Sigmoid colon (tissue), 7 donors: Measurements from ENCODE around the gene LINGO1. TPM values are rescaled to one million over a fixed set of nuclear protein-coding genes. Genes with fewer than 3 reads are reported as not detected.

Source experiments
- DNase-seq: peaks from one replicate; pipeline ENCODE4 v3.0.0-alpha.2; 2019
- H3K27ac ChIP-seq, 4 donors: fragments of 200-600 bp; sonication (generic); one replicate each; pipeline ENCODE4 v1.5.1; 2016 to 2019; ENCODE audit warnings: mild to moderate bottlenecking in 1 of 4
- H3K27me3 ChIP-seq, 3 donors: fragments of 200-600 bp; sonication (generic); one replicate each; pipeline ENCODE4 v1.5.1; 2019; ENCODE audit warnings: mild to moderate bottlenecking in 1 of 3
- H3K36me3 ChIP-seq, 4 donors: fragments of 200-600 bp; sonication (generic); one replicate each; pipeline ENCODE4 v1.5.1; 2016 to 2019
- H3K4me1 ChIP-seq, 4 donors: fragments of 200-600 bp; sonication (generic); one replicate each; pipeline ENCODE4 v1.5.1; 2017 to 2019
- H3K4me3 ChIP-seq, 4 donors: fragments of 200-600 bp; sonication (generic); one replicate each; pipeline ENCODE4 v1.5.1; 2017 to 2019; ENCODE audit warnings: mild to moderate bottlenecking in 2 of 4, moderate library complexity in 1 of 4
- H3K9me3 ChIP-seq, 4 donors: fragments of 200-600 bp in 3 of 4; sonication (generic) in 3 of 4; one replicate each; pipeline versions ENCODE4 v1.5.1 to v1.6.1; 2013 to 2019
- CTCF ChIP-seq, 4 experiments: fragments of 450-650 bp in 3 of 4; fragments of 200-600 bp in 1 of 4; IDR thresholded peaks; one replicate each; pipeline ENCODE4 v1.5.1; 2016 to 2019; ENCODE audit warnings: antibody characterized with exemption in 4 of 4, mild to moderate bottlenecking in 3 of 4, moderate library complexity in 2 of 4
- EP300 ChIP-seq, 4 donors: sonication (generic); formaldehyde crosslinking; IDR thresholded peaks; one replicate each; pipeline ENCODE4 v1.6.1; 2017; ENCODE audit warnings: antibody characterized with exemption in 4 of 4
- POLR2A ChIP-seq, 2 donors: fragments of 450-650 bp; IDR thresholded peaks; one replicate each; pipeline ENCODE4 v1.6.1; 2016; ENCODE audit warnings: antibody characterized with exemption in 2 of 2, mild to moderate bottlenecking in 2 of 2, moderate library complexity in 2 of 2
- POLR2AphosphoS5 ChIP-seq, 4 donors: sonication (generic); formaldehyde crosslinking; IDR thresholded peaks; one replicate each; pipeline ENCODE4 v1.6.1; 2017; ENCODE audit warnings: antibody characterized with exemption in 4 of 4
- WGBS, 2 donors: extraction: QIAGEN DNeasy Blood & Tissue Kit; methylation state at CpG; one replicate each; pipeline ENCODE4 v1.1.7; 2013; 5-methylcytosine and 5-hydroxymethylcytosine counted together
- intact Hi-C: fragments of 100-400 bp; cut with DNase I; formaldehyde crosslinking; loops from one replicate; pipeline ENCODE4 v1.15.1; 2023
- polyA plus RNA-seq, 3 donors: library from polyadenylated mRNA; stranded (reverse); fragments of 200-250 nt; gene quantifications; one replicate each; pipeline ENCODE4 v1.2.3, GENCODE V29; 2013
- total RNA-seq, 4 donors: library from RNA; depleted of rRNA; stranded (reverse); fragments of >200 nt; gene quantifications; one replicate each; pipeline ENCODE4 v1.1.0, GENCODE V29; 2016
- donor health status: healthy with polysubstance abuse.
- donor health status: Bipolar disorder and iron deficiency.
- donor health status: healthy.

Gene LINGO1
- total and polyA plus RNA-seq, 7 donors = under 0.01 to 3.9 (median 0.68) TPM

DNA sequence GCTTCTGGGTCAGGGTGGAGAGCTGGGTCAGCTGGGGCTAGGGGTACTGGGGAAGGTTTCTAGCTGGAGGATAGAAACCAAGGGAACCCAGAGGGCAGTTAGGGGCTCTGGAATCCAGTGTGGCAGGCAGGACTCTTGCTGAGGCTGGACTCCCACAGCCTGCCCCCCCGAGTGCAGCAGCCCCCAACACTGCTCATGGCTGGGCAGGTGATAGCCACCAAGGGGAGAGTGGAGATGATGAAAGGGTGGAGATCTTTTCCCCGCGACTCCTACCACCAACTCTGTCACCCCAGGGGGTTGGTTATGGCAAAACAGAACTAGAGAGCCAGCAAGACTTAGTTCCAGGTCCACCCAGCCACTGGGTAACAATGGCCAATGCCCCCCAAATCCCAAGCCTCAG is 16.9 kb upstream of the LINGO1 start:
- intact Hi-C loops = no loop called here
- WGBS, 2 donors = 66 to 67% methylated on average over 3 of the region's 3 CpGs
- Histone ChIP-seq H3K36me3 (no peaks in the 10 kb centered on the region), H3K4me3 (no peak overlapping the region), H3K4me1 (no peaks in the 10 kb centered on the region), H3K9me3 (peaks cover 0 to 7% (median 0%) of the 10 kb centered on the region in 4 donors), H3K27ac (no peak overlapping the region), H3K27me3 (peaks cover 0 to 9% (median 0%) of the 10 kb centered on the region in 3 donors)
- TF ChIP-seq POLR2A (IDR thresholded peaks at IDR 0.05) (no peak), EP300 (IDR thresholded peaks at IDR 0.05) (no peak), POLR2AphosphoS5 (IDR thresholded peaks at IDR 0.05) (no peak), CTCF (IDR thresholded peaks at IDR 0.05) (no peak)
- no peak for DNase-seq

GRCh38 chr15:77649017-77649416 is 16.3 kb upstream of the LINGO1 start:
- intact Hi-C loops = no loop called here
- 19 to 75% methylated on average over 6 of the region's 6 CpGs for WGBS, 2 donors
- Histone ChIP-seq H3K27ac (no peak overlapping the region), H3K36me3 (no peaks in the 10 kb centered on the region), H3K4me3 (no peak overlapping the region), H3K9me3 (peaks cover 0 to 2% (median 0%) of the 10 kb centered on the region in 4 donors), H3K4me1 (no peaks in the 10 kb centered on the region), H3K27me3 (peaks cover 0 to 3% (median 0%) of the 10 kb centered on the region in 3 donors)
- no peak for DNase-seq
- TF ChIP-seq POLR2A (IDR thresholded peaks at IDR 0.05) (no peak), POLR2AphosphoS5 (IDR thresholded peaks at IDR 0.05) (no peak), CTCF (IDR thresholded peaks at IDR 0.05) (no peak), EP300 (IDR thresholded peaks at IDR 0.05) (no peak)

DNA sequence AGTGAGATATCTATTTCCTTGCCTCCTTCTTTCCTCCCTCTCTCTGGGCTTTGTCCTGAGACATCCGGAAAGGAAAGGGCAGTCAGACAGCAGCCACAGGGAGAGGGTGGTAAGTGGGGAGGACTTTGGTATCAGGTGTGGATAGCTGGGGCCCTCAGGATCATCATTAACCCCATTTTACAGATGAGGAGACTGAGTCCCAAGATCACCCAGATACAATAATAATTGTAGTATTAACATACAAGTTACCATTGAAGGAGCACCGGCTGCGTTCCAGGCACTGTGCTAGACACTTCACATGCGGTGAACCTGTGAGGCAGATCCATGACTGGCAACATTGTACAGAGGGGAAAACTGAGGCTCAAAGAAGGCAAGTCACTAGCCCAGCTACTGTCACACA is 15.2 kb upstream of the LINGO1 start:
- intact Hi-C loops = no loop called here
- Histone ChIP-seq H3K4me3 (no peak overlapping the region), H3K36me3 (no peaks in the 10 kb centered on the region), H3K27ac (no peak overlapping the region), H3K4me1 (no peaks in the 10 kb centered on the region), H3K9me3 (no peaks in the 10 kb centered on the region), H3K27me3 (no peaks in the 10 kb centered on the region)
- TF ChIP-seq EP300 (IDR thresholded peaks at IDR 0.05) (no peak), POLR2A (IDR thresholded peaks at IDR 0.05) (no peak), POLR2AphosphoS5 (IDR thresholded peaks at IDR 0.05) (no peak), CTCF (IDR thresholded peaks at IDR 0.05) (no peak)
- WGBS, 2 donors = 92 to 97% methylated on average over 4 of the region's 4 CpGs
- DNase-seq = no peak

GRCh38 chr15:77646104-77646694 is 13.5 kb upstream of the LINGO1 start:
- no peaks in the 10 kb centered on the region for H3K36me3 ChIP-seq
- WGBS, 2 donors = 63 to 80% methylated on average over 8 of the region's 8 CpGs
- intact Hi-C loops = no loop called here
- no peak overlapping the region for H3K27ac ChIP-seq
- no peak for DNase-seq
- no peaks in the 10 kb centered on the region for H3K9me3 ChIP-seq
- TF ChIP-seq POLR2AphosphoS5 (IDR thresholded peaks at IDR 0.05) (no peak), CTCF (IDR thresholded peaks at IDR 0.05) (no peak), POLR2A (IDR thresholded peaks at IDR 0.05) (no peak), EP300 (IDR thresholded peaks at IDR 0.05) (no peak)
- no peaks in the 10 kb centered on the region for H3K4me1 ChIP-seq
- H3K4me3 ChIP-seq = no peak overlapping the region
- H3K27me3 ChIP-seq = peaks cover 0 to 5% (median 0%) of the 10 kb centered on the region in 3 donors

DNA sequence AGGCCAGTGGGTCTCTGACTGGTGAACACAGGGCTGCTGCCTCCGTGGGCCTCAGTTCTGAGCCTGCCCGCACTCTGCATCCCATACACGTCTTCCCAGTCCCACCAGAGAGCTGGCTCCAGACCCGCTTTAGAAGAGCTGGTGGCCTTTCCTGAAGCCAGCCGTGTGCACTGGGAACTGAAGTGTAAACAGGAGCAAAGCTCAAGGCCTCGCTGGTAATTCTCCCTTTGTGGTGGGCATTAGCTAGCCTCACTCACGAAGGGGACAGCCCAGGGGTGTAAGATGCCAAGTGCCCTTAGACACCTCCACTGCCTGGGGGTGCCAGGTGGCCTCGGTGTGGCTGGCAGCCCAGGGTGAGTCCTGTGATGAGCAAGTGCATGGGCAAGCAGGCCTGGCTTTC is 12.9 kb upstream of the LINGO1 start:
- Histone ChIP-seq H3K27me3 (peaks cover 0 to 6% (median 0%) of the 10 kb centered on the region in 3 donors), H3K9me3 (no peaks in the 10 kb centered on the region), H3K4me1 (no peaks in the 10 kb centered on the region), H3K36me3 (no peaks in the 10 kb centered on the region), H3K4me3 (no peak overlapping the region), H3K27ac (no peak overlapping the region)
- WGBS, 2 donors = 55 to 80% methylated on average over 8 of the region's 8 CpGs
- no peak for DNase-seq
- intact Hi-C loops = no loop called here
- TF ChIP-seq POLR2A (IDR thresholded peaks at IDR 0.05) (no peak), EP300 (IDR thresholded peaks at IDR 0.05) (no peak), POLR2AphosphoS5 (IDR thresholded peaks at IDR 0.05) (no peak), CTCF (IDR thresholded peaks at IDR 0.05) (no peak)
